Endothelial cell of umbilical vein (primary cell): ENCODE measurements around the gene PAQR3. TPM values are rescaled to one million over a fixed set of nuclear protein-coding genes. Genes with fewer than 3 reads are reported as not detected.

Experiments
- BruUV-seq: library from RNA; stranded (reverse); fragments of 400-500 nt; replicated peaks from 2 replicates; lab custom pipeline; 2021; lab: Mats Ljungman, UMichigan
- CTCF ChIA-PET: fragments of 300-600, 350-600 bp; sonication (Branson Sonifier 250); formaldehyde crosslinking; loops from one replicate; lab custom pipeline; 2021; ENCODE audit warnings: antibody characterized with exemption, inconsistent platforms; lab: Charles Lee
- POLR2A ChIA-PET: fragments of 300-600, 350-600 bp; sonication (Branson Sonifier 250); formaldehyde crosslinking; loops from one replicate; lab custom pipeline; 2021; ENCODE audit warnings: antibody characterized with exemption, inconsistent platforms; lab: Charles Lee
- DNase-seq: peaks from one replicate; pipeline ENCODE4 v3.0.0-alpha.2; 2011; ENCODE audit warnings: low read depth, low spot score
- FAIRE-seq: peaks from 2 replicates; lab custom pipeline; 2011; peaks lifted over from hg19 to GRCh38; lab: Jason Lieb, UNC
- H2AFZ ChIP-seq: 2 replicates; pipeline ENCODE4 v1.6.0; 2012; ENCODE audit warnings: low read depth, low read length, control low read depth, inconsistent platforms
- H3K27ac ChIP-seq: 2 replicates; pipeline ENCODE4 v1.5.1; 2011; ENCODE audit warnings: low read depth, mild to moderate bottlenecking, control low read depth, low read length, moderate library complexity; ENCODE audit not compliant: insufficient read depth
- H3K27me3 ChIP-seq, 2 experiments: 2 replicates each; pipeline versions ENCODE4 v1.6.0 to v1.6.1; 2011; ENCODE audit warnings: low read length in 2 of 2, mixed read lengths in 1 of 2; ENCODE audit not compliant: control insufficient read depth in 2 of 2, insufficient read depth in 2 of 2
- H3K36me3 ChIP-seq, 2 experiments: 2 replicates in 1 of 2; 3 replicates in 1 of 2; pipeline ENCODE4 v1.5.1; 2011; ENCODE audit warnings: low read length in 2 of 2, mild to moderate bottlenecking in 1 of 2, moderate library complexity in 1 of 2; ENCODE audit not compliant: control insufficient read depth in 2 of 2, insufficient read depth in 2 of 2; ENCODE audit errors: extremely low read depth in 1 of 2
- H3K4me1 ChIP-seq: 3 replicates; pipeline ENCODE4 v1.5.1; 2011; ENCODE audit warnings: mild to moderate bottlenecking, low read length; ENCODE audit not compliant: control insufficient read depth, insufficient read depth; ENCODE audit errors: extremely low read depth
- H3K4me2 ChIP-seq: 2 replicates; pipeline ENCODE4 v1.6.1; 2011; ENCODE audit warnings: low read length, control low read depth, mixed read lengths; ENCODE audit not compliant: insufficient read depth
- H3K4me3 ChIP-seq, 3 experiments: fragments of 200-600 bp in 1 of 3; sonication (generic), shearing (Covaris generic) in 1 of 3; replicated peaks in 1 of 3; 2 replicates each; pipeline ENCODE4 v1.5.1; 2011 to 2016; ENCODE audit warnings: control low read depth in 3 of 3, low read length in 3 of 3, mild to moderate bottlenecking in 2 of 3, inconsistent platforms in 1 of 3, low read depth in 1 of 3, moderate library complexity in 1 of 3; ENCODE audit not compliant: insufficient read depth in 1 of 3
- H3K79me2 ChIP-seq: 2 replicates; pipeline ENCODE4 v1.6.0; 2012; ENCODE audit warnings: low read length, inconsistent platforms; ENCODE audit not compliant: control insufficient read depth, insufficient read depth
- H3K9ac ChIP-seq: replicated peaks from 2 replicates; pipeline ENCODE3; 2011; ENCODE audit warnings: low read length, control low read depth; ENCODE audit not compliant: insufficient read depth; ENCODE audit errors: extremely low read depth
- H3K9me1 ChIP-seq: replicated peaks from 3 replicates; pipeline ENCODE4 v1.6.0; 2011; ENCODE audit warnings: mild to moderate bottlenecking, low read length; ENCODE audit not compliant: control insufficient read depth, insufficient read depth; ENCODE audit errors: extremely low read depth
- H3K9me3 ChIP-seq: replicated peaks from 2 replicates; pipeline ENCODE4 v1.5.1; 2012; ENCODE audit warnings: low read length, inconsistent platforms; ENCODE audit not compliant: control insufficient read depth, insufficient read depth
- H4K20me1 ChIP-seq: replicated peaks from 2 replicates; pipeline ENCODE3; 2011; ENCODE audit warnings: mild to moderate bottlenecking, low read length; ENCODE audit not compliant: control insufficient read depth, insufficient read depth; ENCODE audit errors: extremely low read depth
- EZH2 ChIP-seq: IDR thresholded peaks from 2 replicates; pipeline ENCODE4 v1.6.1; 2012; ENCODE audit warnings: borderline replicate concordance, low read depth, mild to moderate bottlenecking, moderate library complexity, low read length, inconsistent platforms; ENCODE audit not compliant: severe bottlenecking
- FOS ChIP-seq: IDR thresholded peaks from 2 replicates; pipeline ENCODE4 v1.6.1; 2011; ENCODE audit warnings: mild to moderate bottlenecking, low read length, moderate library complexity, borderline replicate concordance; ENCODE audit not compliant: insufficient read depth
- GATA2 ChIP-seq: IDR thresholded peaks from 2 replicates; pipeline ENCODE4 v1.7.0; 2011; ENCODE audit warnings: low read depth, mild to moderate bottlenecking, moderate library complexity, mixed read lengths, low read length; ENCODE audit not compliant: insufficient read length, insufficient read depth
- JUN ChIP-seq: IDR thresholded peaks from 2 replicates; pipeline ENCODE4 v1.6.1; 2011; ENCODE audit warnings: borderline replicate concordance, low read depth; ENCODE audit not compliant: insufficient read length, insufficient read depth
- MYC ChIP-seq: IDR thresholded peaks from one replicate; pipeline ENCODE4 v1.6.1; 2011; ENCODE audit warnings: mild to moderate bottlenecking, low read depth, low read length
- POLR2A ChIP-seq: IDR thresholded peaks from 2 replicates; pipeline ENCODE4 v1.6.1; 2012; ENCODE audit warnings: low read depth, mild to moderate bottlenecking, control low read depth, low read length
- POLR2AphosphoS5 ChIP-seq: IDR thresholded peaks from 2 replicates; pipeline ENCODE4 v1.6.1; 2012; ENCODE audit warnings: low read depth, mild to moderate bottlenecking, control low read depth, low read length, moderate library complexity; ENCODE audit not compliant: insufficient read depth
- dilution Hi-C: fragments of 300-500 bp; cut with MboI; formaldehyde crosslinking; loops from one replicate; pipeline ENCODE4 v1.15.0; 2019; ENCODE audit warnings: low sequenced_read_pairs; ENCODE audit not compliant: extremely low pct_ligation_motif_present
- intact Hi-C: fragments of 100-400 bp; cut with micrococcal nuclease; formaldehyde crosslinking; loops from one replicate; pipeline ENCODE4 v1.10.0; 2022
- polyA plus RNA-seq, 4 experiments: library from polyadenylated mRNA; depleted of rRNA in 3 of 4; stranded (reverse) in 3 of 4; unstranded in 1 of 4; fragments of >200 nt; gene quantifications; 2 replicates each; pipeline versions ENCODE4 v1.2.1 to v1.2.3, GENCODE V29; 2011 to 2012; ENCODE audit warnings: missing spikeins in 1 of 4
- total RNA-seq: library from RNA; stranded (reverse); gene quantifications from 2 replicates; pipeline ENCODE4 v1.2.3, GENCODE V29; 2021
- TF ChIP-seq, protein P1 (sequence below): IDR thresholded peaks from 2 replicates; pipeline ENCODE4 v1.6.1; 2011; ENCODE audit not compliant: insufficient read depth, insufficient read length
- TF ChIP-seq, protein P2 (sequence below), 2 donors: IDR thresholded peaks; 1 replicate in 1 of 2; 2 replicates in 1 of 2; pipeline ENCODE4 v1.5.1; 2011; ENCODE audit warnings: low read length in 2 of 2, mild to moderate bottlenecking in 2 of 2, moderate library complexity in 2 of 2, control low read depth in 1 of 2, inconsistent platforms in 1 of 2, low read depth in 1 of 2; ENCODE audit not compliant: insufficient read depth in 1 of 2; ENCODE audit errors: extremely low read depth in 1 of 2

Gene PAQR3
- total and polyA plus RNA-seq, 2 donors (not counting 3 experiments of a cell fraction or from before 2014, with no cell fraction given) = 15.0 to 19.0 TPM

DNA sequence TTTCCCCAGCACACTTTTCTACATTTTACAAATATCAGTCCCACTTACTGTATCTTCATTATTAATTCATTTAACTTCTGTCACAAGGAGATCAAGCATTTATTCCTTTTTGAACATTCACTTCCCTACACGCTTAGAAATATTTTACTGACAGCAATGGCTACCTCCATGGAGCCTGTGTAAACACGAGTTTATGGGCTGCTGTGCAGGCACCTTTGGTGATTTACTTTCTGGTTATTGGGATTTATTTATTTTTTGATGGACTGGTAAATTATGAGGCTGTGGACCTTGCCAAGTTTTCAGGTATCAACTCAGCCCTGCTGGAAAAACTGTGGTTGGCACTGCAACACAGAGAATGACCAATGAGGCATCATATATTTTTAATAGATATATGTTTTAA is 45.4 kb upstream of the PAQR3 start:
- intact Hi-C loops = no loop called here
- dilution Hi-C loops = no loop called here
- Histone ChIP-seq H3K9ac (no peak overlapping the region), H3K79me2 (no peaks in the 10 kb centered on the region), H3K9me3 (no peaks in the 10 kb centered on the region), H3K27me3 (peaks cover 0 to 6% of the 10 kb centered on the region in 2 experiments), H3K4me3 (no peak overlapping the region), H4K20me1 (no peaks in the 10 kb centered on the region), H3K36me3 (no peaks in the 10 kb centered on the region), H3K9me1 (no peaks in the 10 kb centered on the region), H2AFZ (no peak overlapping the region), H3K4me1 (no peaks in the 10 kb centered on the region), H3K4me2 (no peak overlapping the region), H3K27ac (no peak overlapping the region)
- no peak for TF ChIP-seq GATA2
- TF ChIP-seq EZH2 = no peak
- TF ChIP-seq, protein P1, sequence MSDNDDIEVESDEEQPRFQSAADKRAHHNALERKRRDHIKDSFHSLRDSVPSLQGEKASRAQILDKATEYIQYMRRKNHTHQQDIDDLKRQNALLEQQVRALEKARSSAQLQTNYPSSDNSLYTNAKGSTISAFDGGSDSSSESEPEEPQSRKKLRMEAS = no peak
- no peak for TF ChIP-seq JUN
- TF ChIP-seq, protein P2, sequence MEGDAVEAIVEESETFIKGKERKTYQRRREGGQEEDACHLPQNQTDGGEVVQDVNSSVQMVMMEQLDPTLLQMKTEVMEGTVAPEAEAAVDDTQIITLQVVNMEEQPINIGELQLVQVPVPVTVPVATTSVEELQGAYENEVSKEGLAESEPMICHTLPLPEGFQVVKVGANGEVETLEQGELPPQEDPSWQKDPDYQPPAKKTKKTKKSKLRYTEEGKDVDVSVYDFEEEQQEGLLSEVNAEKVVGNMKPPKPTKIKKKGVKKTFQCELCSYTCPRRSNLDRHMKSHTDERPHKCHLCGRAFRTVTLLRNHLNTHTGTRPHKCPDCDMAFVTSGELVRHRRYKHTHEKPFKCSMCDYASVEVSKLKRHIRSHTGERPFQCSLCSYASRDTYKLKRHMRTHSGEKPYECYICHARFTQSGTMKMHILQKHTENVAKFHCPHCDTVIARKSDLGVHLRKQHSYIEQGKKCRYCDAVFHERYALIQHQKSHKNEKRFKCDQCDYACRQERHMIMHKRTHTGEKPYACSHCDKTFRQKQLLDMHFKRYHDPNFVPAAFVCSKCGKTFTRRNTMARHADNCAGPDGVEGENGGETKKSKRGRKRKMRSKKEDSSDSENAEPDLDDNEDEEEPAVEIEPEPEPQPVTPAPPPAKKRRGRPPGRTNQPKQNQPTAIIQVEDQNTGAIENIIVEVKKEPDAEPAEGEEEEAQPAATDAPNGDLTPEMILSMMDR (IDR thresholded peaks at IDR 0.05; ENCODE audit: extremely low read depth in 1 of 2, insufficient read depth in 1 of 2, low read depth in 1 of 2, low read length in 2 of 2) = no peak
- no peak for TF ChIP-seq POLR2AphosphoS5
- TF ChIP-seq FOS = no peak
- TF ChIP-seq MYC = no peak
- no peak for TF ChIP-seq POLR2A
- no TSS peak for BruUV-seq
- ChIA-PET CTCF (interaction anchor here (0.8 kb wide), 1 partner anchor 14 kb away, joined by 3 read pairs; no protein-coding TSS in a partner anchor), POLR2A (no interaction called here)
- FAIRE-seq (no peak), DNase-seq (no peak)
